ENCODE data around the gene XXYLT1.

The XXYLT1 gene

GRCh38 chr3:195209083-195209846 is 61.7 kb downstream of the XXYLT1 start:
- no peak for DNase-seq (ENCODE audit: low read depth in 2 of 2, low spot score in 1 of 2)

- no peak for DNase-seq (ENCODE audit: low read depth in 2 of 2, low spot score in 1 of 2)
Measured at GRCh38 chr3:195208631-195209030, 62.3 kb downstream of the XXYLT1 start.

- DNase-seq (ENCODE audit: low read depth in 2 of 2, low spot score in 1 of 2), result no peak
Measured at GRCh38 chr3:195208183-195208582, 62.8 kb downstream of the XXYLT1 start.

GRCh38 chr3:195207731-195208130 is 63.2 kb downstream of the XXYLT1 start:
- no peak for DNase-seq (ENCODE audit: low read depth in 2 of 2, low spot score in 1 of 2)

- DNase-seq (ENCODE audit: low read depth in 2 of 2, low spot score in 1 of 2), result no peak
Measured at GRCh38 chr3:195207056-195207455, 63.9 kb downstream of the XXYLT1 start.

GRCh38 chr3:195204360-195205163 is 66.4 kb downstream of the XXYLT1 start:
- DNase-seq (ENCODE audit: low read depth in 2 of 2, low spot score in 1 of 2), result no peak

- no peak for DNase-seq (ENCODE audit: low read depth in 2 of 2, low spot score in 1 of 2)
Measured at GRCh38 chr3:195203606-195204005, 67.4 kb downstream of the XXYLT1 start.

- DNase-seq (ENCODE audit: low read depth in 2 of 2, low spot score in 1 of 2), result no peak
Measured at GRCh38 chr3:195201295-195201694, 69.7 kb downstream of the XXYLT1 start.

- no peak for DNase-seq (ENCODE audit: low read depth in 2 of 2, low spot score in 1 of 2)
Measured at GRCh38 chr3:195200010-195200822, 70.7 kb downstream of the XXYLT1 start.

- DNase-seq (ENCODE audit: low read depth in 2 of 2, low spot score in 1 of 2), result no peak
Measured at GRCh38 chr3:195198426-195199346, 72.3 kb downstream of the XXYLT1 start.

GRCh38 chr3:195197765-195198425 is 73.1 kb downstream of the XXYLT1 start:
- DNase-seq (ENCODE audit: low read depth in 2 of 2, low spot score in 1 of 2), result no peak

- DNase-seq (ENCODE audit: low read depth in 2 of 2, low spot score in 1 of 2), result no peak
Measured at GRCh38 chr3:195196266-195196665, 74.7 kb downstream of the XXYLT1 start.

GRCh38 chr3:195195321-195196209 is 75.4 kb downstream of the XXYLT1 start:
- DNase-seq (ENCODE audit: low read depth in 2 of 2, low spot score in 1 of 2), result no peak

GRCh38 chr3:195194559-195195206 is 76.3 kb downstream of the XXYLT1 start:
- DNase-seq (ENCODE audit: low read depth in 2 of 2, low spot score in 1 of 2), result no peak

- no peak for DNase-seq (ENCODE audit: low read depth in 2 of 2, low spot score in 1 of 2)
Measured at GRCh38 chr3:195191580-195191979, 79.4 kb downstream of the XXYLT1 start.

- DNase-seq (ENCODE audit: low read depth in 2 of 2, low spot score in 1 of 2), result no peak
Measured at GRCh38 chr3:195189821-195190220, 81.1 kb downstream of the XXYLT1 start.

GRCh38 chr3:195188426-195188927 is 82.5 kb downstream of the XXYLT1 start:
- no peak for DNase-seq (ENCODE audit: low read depth in 2 of 2, low spot score in 1 of 2)

Measured in stimulated activated CD8-positive, alpha-beta memory T cell treated with anti-CD3 and anti-CD28 coated beads, Interleukin-4, amount 100 ng/mL, for 1 hour (primary cell).